ENCODE data around the gene ZSCAN9. TPM values are rescaled to one million over a fixed set of nuclear protein-coding genes. Genes with fewer than 3 reads are reported as not detected.

The ZSCAN9 gene
- total and polyA plus RNA-seq, 9 of the 15 experiments (the other 6 are each of a cell fraction or from before 2014, with no cell fraction given) = 18.8 to 48.9 (median 28.7) TPM

GRCh38 chr6:28211840-28212509, 13.1 kb upstream of the ZSCAN9 start (continued):
- TF ChIP-seq SFPQ (IDR thresholded peaks at IDR 0.05; ENCODE audit: low read depth, low read length) = no peak
- 0 out of 2 replicates have a peak, but pooled peaks have one; percentile 52 for TF ChIP-seq TCF7L2 (IDR thresholded peaks at IDR 0.05; ENCODE audit: low read depth, low read length)
- peak; percentile 69 for TF ChIP-seq ATF7 (IDR thresholded peaks at IDR 0.05)
- 0 out of 2 replicates have a peak, but pooled peaks have one; percentile 0 for TF ChIP-seq CTBP1 (IDR thresholded peaks at IDR 0.05; ENCODE audit: borderline replicate concordance)
- TF ChIP-seq KDM5B (IDR thresholded peaks at IDR 0.05; ENCODE audit: insufficient replicate concordance, low read depth, low read length) = peak; percentile 66
- TF ChIP-seq NR2C2 (CRISPR knock-in tag; IDR thresholded peaks at IDR 0.05) = no peak
- peak; percentile 62 for TF ChIP-seq NR2C2 (tag; IDR thresholded peaks at IDR 0.05)
- TF ChIP-seq RBM22 (IDR thresholded peaks at IDR 0.05; ENCODE audit: low read depth, low read length, poor library complexity, severe bottlenecking) = no peak
- no peak for TF ChIP-seq KDM1A (IDR thresholded peaks at IDR 0.05)
- TF ChIP-seq EP400 (IDR thresholded peaks at IDR 0.05) = 0 out of 2 replicates have a peak, but pooled peaks have one; percentile 12
- no peak for TF ChIP-seq NR4A1 (CRISPR knock-in tag; IDR thresholded peaks at IDR 0.05)
- TF ChIP-seq NR4A1 (tag; IDR thresholded peaks at IDR 0.05) = peak; percentile 80
- TF ChIP-seq E2F6 (IDR thresholded peaks at IDR 0.05; ENCODE audit: borderline replicate concordance in 1 of 2, extremely low read depth in 1 of 2, insufficient read depth in 1 of 2, insufficient read length in 1 of 2, low read depth in 1 of 2, low read length in 1 of 2, poor library complexity in 1 of 2, severe bottlenecking in 1 of 2) = peak; percentile 34 to 74
- TF ChIP-seq HMGXB4 (CRISPR knock-in tag; IDR thresholded peaks at IDR 0.05) = no peak
- 0 out of 2 replicates have a peak, but pooled peaks have one; percentile 37 for TF ChIP-seq GATAD2A (IDR thresholded peaks at IDR 0.05)
- no peak for TF ChIP-seq ZNF133 (CRISPR knock-in tag; IDR thresholded peaks at IDR 0.05)
- 0 out of 4 replicates have a peak, but pooled peaks of 1 of the 2 experiments have one; percentile 65 for TF ChIP-seq NONO (IDR thresholded peaks at IDR 0.05; ENCODE audit: low read depth in 2 of 2, low read length in 1 of 2)
- no peak for TF ChIP-seq ZNF77 (CRISPR knock-in tag; IDR thresholded peaks at IDR 0.05)
- TF ChIP-seq SIN3A (IDR thresholded peaks at IDR 0.05; ENCODE audit: borderline replicate concordance in 2 of 2, control insufficient read depth in 1 of 2, low read depth in 2 of 2, low read length in 2 of 2) = peak in 1 of 2 experiments; percentile 14; a peak in 1 of 4 replicates
- peak; percentile 5; the same call in 1 of the 2 replicates for TF ChIP-seq BRD4 (IDR thresholded peaks at IDR 0.05)
- TF ChIP-seq ESRRA (IDR thresholded peaks at IDR 0.05; ENCODE audit: borderline replicate concordance, low read depth) = no peak
- no peak for TF ChIP-seq TOE1 (IDR thresholded peaks at IDR 0.05; ENCODE audit: borderline replicate concordance)
- TF ChIP-seq TOE1 (CRISPR knock-in tag; IDR thresholded peaks at IDR 0.05; ENCODE audit: borderline replicate concordance, low read depth) = 0 out of 2 replicates have a peak, but pooled peaks have one; percentile 18

Measured in K562 (cell line).